H1 (cell line): ENCODE data around the gene SLC22A3. TPM values are rescaled to one million over a fixed set of nuclear protein-coding genes. Genes with fewer than 3 reads are reported as not detected.

Experiments used
- CTCF ChIA-PET: fragments of 300-600 bp; sonication (Branson Sonifier 250); formaldehyde crosslinking; loops from one replicate; lab custom pipeline; 2021; ENCODE audit not compliant: partially characterized antibody; lab: Charles Lee
- POLR2A ChIA-PET: fragments of 300-600 bp; sonication (Branson Sonifier 250); formaldehyde crosslinking; loops from one replicate; lab custom pipeline; 2021; ENCODE audit warnings: inconsistent platforms; ENCODE audit not compliant: partially characterized antibody; lab: Charles Lee
- DNase-seq, 2 experiments: peaks; one replicate each; pipeline versions ENCODE4 v3.0.0 to v3.0.0-alpha.2; 2010 to 2022; ENCODE audit warnings: low spot score in 2 of 2, low read depth in 1 of 2, mixed read lengths in 1 of 2
- FAIRE-seq: peaks from 2 replicates; lab custom pipeline; 2011; peaks lifted over from hg19 to GRCh38; lab: Jason Lieb, UNC
- H2AFZ ChIP-seq: 2 replicates; pipeline ENCODE4 v1.8.1; 2012; ENCODE audit warnings: low read length, inconsistent platforms
- H2AK5ac ChIP-seq: 2 replicates; pipeline ENCODE4 v1.6.1; 2013; ENCODE audit warnings: low read depth, low read length
- H2BK120ac ChIP-seq: replicated peaks from 2 replicates; pipeline ENCODE3; 2013; ENCODE audit warnings: low read depth, low read length, inconsistent platforms
- H2BK12ac ChIP-seq: 2 replicates; pipeline ENCODE4 v1.6.1; 2013; ENCODE audit warnings: low read depth, low read length
- H2BK15ac ChIP-seq: 2 replicates; pipeline ENCODE4 v1.6.1; 2013; ENCODE audit warnings: low read length
- H2BK20ac ChIP-seq: 2 replicates; pipeline ENCODE4 v1.6.1; 2013; ENCODE audit warnings: low read length
- H2BK5ac ChIP-seq: 2 replicates; pipeline ENCODE4 v1.6.1; 2013; ENCODE audit warnings: low read depth, low read length
- H3K14ac ChIP-seq: 2 replicates; pipeline ENCODE4 v1.6.1; 2013; ENCODE audit warnings: inconsistent platforms; ENCODE audit not compliant: insufficient read length
- H3K18ac ChIP-seq: 2 replicates; pipeline ENCODE4 v1.6.1; 2013; ENCODE audit warnings: low read length; ENCODE audit errors: extremely low read depth
- H3K23ac ChIP-seq: 2 replicates; pipeline ENCODE4 v1.6.1; 2013; ENCODE audit warnings: inconsistent platforms; ENCODE audit not compliant: insufficient read length
- H3K23me2 ChIP-seq: 2 replicates; pipeline ENCODE4 v1.6.1; 2013; ENCODE audit warnings: low read depth, low read length
- H3K27ac ChIP-seq: 2 replicates; pipeline ENCODE4 v1.6.1; 2011; ENCODE audit warnings: low read depth, low read length, inconsistent platforms
- H3K27me3 ChIP-seq, 4 experiments: replicated peaks in 1 of 4; 1 replicate in 1 of 4; 2 replicates in 3 of 4; pipeline versions ENCODE4 v1.6.1 to v1.8.1; 2011 to 2013; ENCODE audit warnings: low read length in 3 of 4, mild to moderate bottlenecking in 3 of 4, inconsistent platforms in 2 of 4, mixed read lengths in 2 of 4, moderate library complexity in 1 of 4; ENCODE audit not compliant: control insufficient read depth in 3 of 4, insufficient read depth in 3 of 4; ENCODE audit errors: extremely low read depth in 1 of 4
- H3K36me3 ChIP-seq, 4 experiments: 2 replicates each; pipeline versions ENCODE4 v1.6.1 to v1.8.1; 2011 to 2013; ENCODE audit warnings: mild to moderate bottlenecking in 4 of 4, low read length in 3 of 4, moderate library complexity in 2 of 4, control low read depth in 1 of 4, inconsistent platforms in 1 of 4; ENCODE audit not compliant: insufficient read depth in 4 of 4, control insufficient read depth in 2 of 4
- H3K4ac ChIP-seq: replicated peaks from 2 replicates; pipeline ENCODE3; 2013; ENCODE audit warnings: low read length, low read depth, mixed read lengths, inconsistent platforms; ENCODE audit not compliant: insufficient read length
- H3K4me1 ChIP-seq, 4 experiments: replicated peaks in 1 of 4; 1 replicate in 1 of 4; 2 replicates in 3 of 4; pipeline versions ENCODE4 v1.6.1 to v1.8.1; 2011 to 2013; ENCODE audit warnings: low read length in 3 of 4, inconsistent platforms in 2 of 4, mixed read lengths in 1 of 4; ENCODE audit not compliant: insufficient read depth in 4 of 4, control insufficient read depth in 3 of 4
- H3K4me2 ChIP-seq, 2 experiments: 2 replicates each; pipeline versions ENCODE4 v1.6.1 to v1.8.1; 2011 to 2013; ENCODE audit warnings: low read depth in 2 of 2, low read length in 2 of 2, control low read depth in 1 of 2, inconsistent platforms in 1 of 2, mild to moderate bottlenecking in 1 of 2; ENCODE audit not compliant: insufficient read depth in 1 of 2
- H3K4me3 ChIP-seq, 4 experiments: fragments of 200-600, 300-600 bp in 1 of 4; sonication (generic), shearing (Covaris generic), sonication (Bioruptor Twin) in 1 of 4; 2 replicates each; pipeline versions ENCODE4 v1.5.1 to v1.8.1; 2011 to 2016; ENCODE audit warnings: low read length in 4 of 4, low read depth in 3 of 4, control low read depth in 2 of 4, inconsistent platforms in 2 of 4, mild to moderate bottlenecking in 2 of 4, mixed read lengths in 1 of 4, moderate library complexity in 1 of 4; ENCODE audit not compliant: insufficient read depth in 2 of 4; ENCODE audit errors: extremely low read depth in 1 of 4
- H3K56ac ChIP-seq: replicated peaks from 2 replicates; pipeline ENCODE3; 2013; ENCODE audit warnings: low read depth, mild to moderate bottlenecking, mixed read lengths, low read length, inconsistent platforms; ENCODE audit not compliant: insufficient read length
- H3K79me1 ChIP-seq: 2 replicates; pipeline ENCODE4 v1.6.1; 2013; ENCODE audit warnings: low read depth, low read length, control low read depth
- H3K79me2 ChIP-seq, 2 experiments: 2 replicates each; pipeline versions ENCODE4 v1.6.1 to v1.8.1; 2012 to 2013; ENCODE audit warnings: low read length in 2 of 2, mild to moderate bottlenecking in 2 of 2, inconsistent platforms in 1 of 2; ENCODE audit not compliant: insufficient read depth in 2 of 2, control insufficient read depth in 1 of 2
- H3K9ac ChIP-seq, 4 experiments: replicated peaks in 1 of 4; 1 replicate in 1 of 4; 2 replicates in 3 of 4; pipeline versions ENCODE4 v1.6.1 to v1.8.1; 2011 to 2013; ENCODE audit warnings: low read depth in 3 of 4, low read length in 3 of 4, control low read depth in 2 of 4, mild to moderate bottlenecking in 2 of 4, moderate library complexity in 2 of 4, inconsistent platforms in 1 of 4; ENCODE audit errors: extremely low read depth in 1 of 4
- H3K9me3 ChIP-seq, 2 experiments: 2 replicates each; pipeline versions ENCODE4 v1.6.1 to v1.8.1; 2012 to 2013; ENCODE audit warnings: mild to moderate bottlenecking in 2 of 2, moderate library complexity in 2 of 2, control low read depth in 1 of 2, inconsistent platforms in 1 of 2, low read depth in 1 of 2, low read length in 1 of 2, mixed read lengths in 1 of 2; ENCODE audit not compliant: insufficient read depth in 2 of 2
- H4K20me1 ChIP-seq, 2 experiments: replicated peaks in 1 of 2; 2 replicates each; pipeline versions ENCODE3 to v1.8.1; 2011 to 2013; ENCODE audit warnings: inconsistent platforms in 2 of 2, low read length in 2 of 2, mild to moderate bottlenecking in 1 of 2; ENCODE audit not compliant: insufficient read depth in 2 of 2, control insufficient read depth in 1 of 2
- H4K5ac ChIP-seq: 2 replicates; pipeline ENCODE4 v1.6.1; 2013; ENCODE audit warnings: low read length, low read depth, mixed read lengths, inconsistent platforms; ENCODE audit not compliant: insufficient read length
- H4K8ac ChIP-seq: 2 replicates; pipeline ENCODE4 v1.8.0; 2013; ENCODE audit warnings: mild to moderate bottlenecking, moderate library complexity, low read length, inconsistent platforms; ENCODE audit not compliant: insufficient read depth; ENCODE audit errors: extremely low read depth
- H4K91ac ChIP-seq: replicated peaks from 2 replicates; pipeline ENCODE3; 2013; ENCODE audit warnings: low read length, mixed read lengths, inconsistent platforms; ENCODE audit not compliant: insufficient read length
- WGBS, 2 experiments: shearing (Covaris generic) in 1 of 2; methylation state at CpG; one replicate each; pipeline versions ENCODE4 v1.1.6 to v1.1.7; 2013 to 2015; ENCODE audit warnings: low lambda C conversion rate in 2 of 2, mixed read lengths in 2 of 2, inconsistent platforms in 1 of 2, low coverage in 1 of 2, missing lambda C conversion rate in 1 of 2; ENCODE audit not compliant: insufficient replicate concordance in 2 of 2, insufficient coverage in 1 of 2, insufficient read length in 1 of 2; ENCODE audit errors: extremely low coverage in 1 of 2, missing lambda C conversion rate in 1 of 2; 5-methylcytosine and 5-hydroxymethylcytosine counted together
- polyA plus RNA-seq, 7 experiments: library from polyadenylated mRNA; depleted of rRNA in 3 of 7; stranded (reverse) in 5 of 7; unstranded in 2 of 7; fragments of >200 nt in 5 of 7; fragments of 200-250 nt in 2 of 7; gene quantifications; 1 replicate in 5 of 7; 2 replicates in 1 of 7; 4 replicates in 1 of 7; pipeline versions ENCODE4 v1.2.1 to v1.2.3, GENCODE V29; 2011 to 2013; ENCODE audit warnings: missing spikeins in 2 of 7, mixed read lengths in 2 of 7
- total RNA-seq: library from RNA; stranded (reverse); fragmentation: NEBNext Ultra II Directional; extraction: Animal tissue kit (Norgen Biotek cat#: 25700); gene quantifications from 2 replicates; pipeline ENCODE4 v1.2.1, GENCODE V29; 2021

Gene SLC22A3
- total and polyA plus RNA-seq, 2 of the 8 experiments (the other 6 are each of a cell fraction or from before 2014, with no cell fraction given): 1.0 to 2.9 TPM

DNA sequence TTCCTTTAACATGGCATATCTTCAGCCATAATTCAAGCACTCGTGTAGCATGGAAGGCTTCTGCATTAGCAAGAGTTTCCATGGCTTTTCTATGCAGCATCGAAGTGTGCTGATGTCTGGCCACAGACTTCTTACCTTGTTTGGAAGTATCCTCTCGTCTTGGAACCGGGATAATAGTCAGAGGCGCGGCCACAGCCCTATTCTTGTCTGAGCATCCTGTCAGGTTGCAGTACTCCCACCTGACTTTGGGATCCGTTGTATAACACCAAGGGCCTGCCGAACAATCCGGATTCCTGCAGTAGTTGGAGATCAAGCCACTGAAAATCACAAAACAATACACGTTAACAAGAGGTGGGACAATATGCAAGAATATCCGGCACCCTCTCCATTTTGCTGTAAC, 138.9 kb downstream of the SLC22A3 start:
- FAIRE-seq: no peak
- Histone ChIP-seq H2BK12ac (no peak overlapping the region), H2BK15ac (no peak overlapping the region), H2BK20ac (no peak overlapping the region), H3K56ac (no peak overlapping the region), H3K27ac (no peak overlapping the region), H4K8ac (no peak overlapping the region), H3K18ac (no peak overlapping the region), H3K36me3 (peaks cover 0 to 5% (median 0%) of the 10 kb centered on the region in 4 experiments; a peak in 1 of 8 replicates), H2BK5ac (no peak overlapping the region), H4K91ac (no peak overlapping the region), H3K4me2 (no peak overlapping the region), H3K9ac (no peak overlapping the region), H3K4ac (no peak overlapping the region), H3K23ac (no peak overlapping the region), H3K23me2 (no peaks in the 10 kb centered on the region), H3K4me3 (no peak overlapping the region), H2AK5ac (no peak overlapping the region), H3K9me3 (no peaks in the 10 kb centered on the region), H4K5ac (no peak overlapping the region), H3K27me3 (no peaks in the 10 kb centered on the region), H3K14ac (no peak overlapping the region), H2AFZ (no peak overlapping the region), H3K79me2 (no peaks in the 10 kb centered on the region), H4K20me1 (no peaks in the 10 kb centered on the region), H3K79me1 (no peaks in the 10 kb centered on the region), H2BK120ac (no peak overlapping the region), H3K4me1 (no peaks in the 10 kb centered on the region)
- CTCF ChIA-PET: interaction anchor here (1.2 kb wide), 1 partner anchor 32 kb away, joined by 4 read pairs; no protein-coding TSS in a partner anchor
- POLR2A ChIA-PET: no interaction called here
- 94% methylated on average over 11 of the region's 11 CpGs; no CpG with 5 or more reads in 1 of the 2 experiments for WGBS, 2 experiments
- DNase-seq: no peak
